ENCODE results near the gene CPSF3.

DNA sequence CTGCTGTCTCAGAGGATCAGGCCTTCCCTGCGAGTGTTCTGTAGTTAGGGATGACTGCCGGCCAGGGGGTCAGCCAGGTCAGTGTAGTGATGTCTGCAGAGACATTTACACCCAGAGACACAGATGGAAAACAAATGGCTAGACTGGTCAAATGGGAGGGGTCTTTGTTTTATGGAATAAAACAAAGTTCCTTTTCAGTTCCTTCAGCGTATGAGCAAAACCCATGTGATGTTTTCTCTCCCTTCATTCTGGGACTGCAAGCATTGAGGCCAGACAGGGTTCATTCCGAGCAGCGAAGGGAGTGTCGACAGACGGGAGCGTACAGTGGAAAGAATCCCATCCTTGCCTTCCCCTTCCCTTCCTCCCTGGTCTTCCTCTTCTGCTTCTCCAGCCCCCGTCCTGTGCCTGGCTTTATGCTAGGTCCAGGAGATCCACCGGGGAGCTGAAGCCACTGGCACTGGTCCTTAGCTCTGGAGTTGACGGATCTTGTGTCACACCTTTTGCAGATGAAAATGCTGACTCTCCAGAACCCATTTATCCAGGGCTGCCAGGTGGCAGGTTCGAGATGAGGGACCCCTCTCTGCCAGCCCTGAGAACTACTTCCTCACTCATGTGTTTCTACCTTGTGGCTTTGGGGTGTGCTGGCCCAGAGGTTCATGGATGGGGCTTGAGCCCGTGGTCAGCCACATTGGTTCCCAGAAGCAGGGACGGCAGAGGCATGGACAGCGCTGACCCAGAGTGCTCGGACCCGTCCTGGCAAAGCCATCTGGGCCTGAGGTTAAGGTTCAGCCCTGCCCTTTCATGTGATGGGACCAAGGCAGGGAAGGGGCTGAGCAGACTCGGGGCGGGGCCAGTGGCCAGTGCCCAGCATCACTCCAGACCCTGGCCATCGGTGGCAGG, 24.3 kb upstream of the CPSF3 start:
- TF ChIP-seq EZH2phosphoT487 (IDR thresholded peaks at IDR 0.05; ENCODE audit: borderline replicate concordance, low read length): no peak
- TF ChIP-seq, protein P1, sequence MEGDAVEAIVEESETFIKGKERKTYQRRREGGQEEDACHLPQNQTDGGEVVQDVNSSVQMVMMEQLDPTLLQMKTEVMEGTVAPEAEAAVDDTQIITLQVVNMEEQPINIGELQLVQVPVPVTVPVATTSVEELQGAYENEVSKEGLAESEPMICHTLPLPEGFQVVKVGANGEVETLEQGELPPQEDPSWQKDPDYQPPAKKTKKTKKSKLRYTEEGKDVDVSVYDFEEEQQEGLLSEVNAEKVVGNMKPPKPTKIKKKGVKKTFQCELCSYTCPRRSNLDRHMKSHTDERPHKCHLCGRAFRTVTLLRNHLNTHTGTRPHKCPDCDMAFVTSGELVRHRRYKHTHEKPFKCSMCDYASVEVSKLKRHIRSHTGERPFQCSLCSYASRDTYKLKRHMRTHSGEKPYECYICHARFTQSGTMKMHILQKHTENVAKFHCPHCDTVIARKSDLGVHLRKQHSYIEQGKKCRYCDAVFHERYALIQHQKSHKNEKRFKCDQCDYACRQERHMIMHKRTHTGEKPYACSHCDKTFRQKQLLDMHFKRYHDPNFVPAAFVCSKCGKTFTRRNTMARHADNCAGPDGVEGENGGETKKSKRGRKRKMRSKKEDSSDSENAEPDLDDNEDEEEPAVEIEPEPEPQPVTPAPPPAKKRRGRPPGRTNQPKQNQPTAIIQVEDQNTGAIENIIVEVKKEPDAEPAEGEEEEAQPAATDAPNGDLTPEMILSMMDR (IDR thresholded peaks at IDR 0.05; ENCODE audit: low read depth, low read length, poor library complexity, severe bottlenecking): no peak
